Measurements from ENCODE around the gene GADL1. TPM values are rescaled to one million over a fixed set of nuclear protein-coding genes. Genes with fewer than 3 reads are reported as not detected.

Gene GADL1
- total RNA-seq, 1 donor from 2014 or later: 0.12 TPM

GRCh38 chr3:30751610-30752299 is 142.7 kb downstream of the GADL1 start:
- no peaks in the 10 kb centered on the region for H3K27me3 Mint-ChIP-seq (ENCODE audit: low read depth)
- no peaks in the 10 kb centered on the region for H3K36me3 Mint-ChIP-seq (ENCODE audit: low read depth)
- no peak overlapping the region for H3K4me3 Mint-ChIP-seq
- peak; percentile 48 for DNase-seq (ENCODE audit: low read depth, low spot score)
- H3K9me3 Mint-ChIP-seq: no peaks in the 10 kb centered on the region
- TF ChIP-seq CTCF (conservative IDR thresholded peaks at IDR 0.05): peak; percentile 53
- H3K27ac Mint-ChIP-seq (ENCODE audit: unreplicated experiment): no peak overlapping the region
- peaks cover 4% of the 10 kb centered on the region for H3K4me1 Mint-ChIP-seq

GRCh38 chr3:30750967-30751366 is 143.5 kb downstream of the GADL1 start:
- Mint-ChIP-seq H3K36me3 (ENCODE audit: low read depth) (no peaks in the 10 kb centered on the region), H3K4me1 (peaks cover 4% of the 10 kb centered on the region), H3K27me3 (ENCODE audit: low read depth) (no peaks in the 10 kb centered on the region), H3K4me3 (no peak overlapping the region), H3K9me3 (no peaks in the 10 kb centered on the region), H3K27ac (ENCODE audit: unreplicated experiment) (no peak overlapping the region)
- no peak for DNase-seq (ENCODE audit: low read depth, low spot score)
- no peak for TF ChIP-seq CTCF (conservative IDR thresholded peaks at IDR 0.05)

GRCh38 chr3:30749230-30749629 is 145.2 kb downstream of the GADL1 start:
- Mint-ChIP-seq H3K4me3 (no peak overlapping the region), H3K9me3 (no peaks in the 10 kb centered on the region), H3K4me1 (peaks cover 4% of the 10 kb centered on the region), H3K27me3 (ENCODE audit: low read depth) (no peaks in the 10 kb centered on the region), H3K36me3 (ENCODE audit: low read depth) (no peaks in the 10 kb centered on the region), H3K27ac (ENCODE audit: unreplicated experiment) (no peak overlapping the region)
- no peak for DNase-seq (ENCODE audit: low read depth, low spot score)
- TF ChIP-seq CTCF (conservative IDR thresholded peaks at IDR 0.05): no peak

GRCh38 chr3:30747771-30748281 is 146.6 kb downstream of the GADL1 start:
- H3K36me3 Mint-ChIP-seq (ENCODE audit: low read depth): no peaks in the 10 kb centered on the region

GRCh38 chr3:30743641-30744317 is 150.7 kb downstream of the GADL1 start:
- no peak for DNase-seq (ENCODE audit: low read depth, low spot score)
- no peak for TF ChIP-seq CTCF (conservative IDR thresholded peaks at IDR 0.05)
- no peaks in the 10 kb centered on the region for H3K4me1 Mint-ChIP-seq
- no peaks in the 10 kb centered on the region for H3K27me3 Mint-ChIP-seq (ENCODE audit: low read depth)
- no peaks in the 10 kb centered on the region for H3K9me3 Mint-ChIP-seq
- no peak overlapping the region for H3K4me3 Mint-ChIP-seq
- no peaks in the 10 kb centered on the region for H3K36me3 Mint-ChIP-seq (ENCODE audit: low read depth)
- no peak overlapping the region for H3K27ac Mint-ChIP-seq (ENCODE audit: unreplicated experiment)

More at GRCh38 chr3:30747771-30748281, 146.6 kb downstream of the GADL1 start:
- no peaks in the 10 kb centered on the region for H3K27me3 Mint-ChIP-seq (ENCODE audit: low read depth)
- no peak overlapping the region for H3K4me3 Mint-ChIP-seq
- peaks cover 4% of the 10 kb centered on the region for H3K4me1 Mint-ChIP-seq
- no peak for DNase-seq (ENCODE audit: low read depth, low spot score)
- no peaks in the 10 kb centered on the region for H3K9me3 Mint-ChIP-seq
- TF ChIP-seq CTCF (conservative IDR thresholded peaks at IDR 0.05): peak; percentile 48
- no peak overlapping the region for H3K27ac Mint-ChIP-seq (ENCODE audit: unreplicated experiment)
